K562 (cell line): ENCODE data around the gene GPR142. TPM values are rescaled to one million over a fixed set of nuclear protein-coding genes. Genes with fewer than 3 reads are reported as not detected.

Experiments
- BCLAF1 ChIP-seq, 2 experiments: fragments of 450-650 bp in 1 of 2; IDR thresholded peaks; 2 replicates each; pipeline ENCODE4 v1.6.1; 2011 to 2017; ENCODE audit warnings: low read depth in 2 of 2, antibody characterized with exemption in 1 of 2, borderline replicate concordance in 1 of 2, low read length in 1 of 2, mild to moderate bottlenecking in 1 of 2, mixed read lengths in 1 of 2; ENCODE audit not compliant: control insufficient read depth in 1 of 2
- BRF2 ChIP-seq: IDR thresholded peaks from 3 replicates; pipeline ENCODE4 v1.6.1; 2011; ENCODE audit warnings: borderline replicate concordance, mild to moderate bottlenecking; ENCODE audit not compliant: insufficient read length, insufficient read depth
- CBFB ChIP-seq: sonication (generic); formaldehyde crosslinking; IDR thresholded peaks from 2 replicates; pipeline ENCODE4 v1.4.0; 2020; ENCODE audit warnings: mild to moderate bottlenecking, missing genetic modification reagents
- CEBPB ChIP-seq: fragments of 450-650 bp; IDR thresholded peaks from 2 replicates; pipeline ENCODE4 v1.6.1; 2016; ENCODE audit warnings: missing genetic modification characterization, missing compliant biosample characterization
- GABPB1 ChIP-seq: sonication (generic); formaldehyde crosslinking; IDR thresholded peaks from 2 replicates; pipeline ENCODE4 v1.8.0; 2022; ENCODE audit warnings: mild to moderate bottlenecking, missing genetic modification reagents
- HCFC1 ChIP-seq: IDR thresholded peaks from 2 replicates; pipeline ENCODE4 v1.6.1; 2012; ENCODE audit warnings: low read depth, low read length, improper control_type of control experiment
- NFIC ChIP-seq: fragments of 450-650 bp; IDR thresholded peaks from 2 replicates; pipeline ENCODE4 v1.6.1; 2017; ENCODE audit warnings: mild to moderate bottlenecking, inconsistent platforms
- NR2C1 ChIP-seq, 2 experiments: fragments of 450-650 bp; IDR thresholded peaks; 2 replicates each; pipeline ENCODE4 v1.6.1; 2017; ENCODE audit warnings: mild to moderate bottlenecking in 2 of 2, antibody characterized with exemption in 1 of 2, inconsistent platforms in 1 of 2, missing compliant biosample characterization in 1 of 2, missing genetic modification characterization in 1 of 2
- OTX1 ChIP-seq: fragments of 450-650 bp; formaldehyde crosslinking; IDR thresholded peaks from 2 replicates; pipeline ENCODE4 v1.4.0; 2022; ENCODE audit warnings: mild to moderate bottlenecking
- PHB2 ChIP-seq: fragments of 450-650 bp; IDR thresholded peaks from 2 replicates; pipeline ENCODE4 v1.6.1; 2017; ENCODE audit warnings: low read depth
- PKNOX1 ChIP-seq: fragments of 450-650 bp; IDR thresholded peaks from 2 replicates; pipeline ENCODE4 v1.6.1; 2016
- RB1 ChIP-seq: fragments of 450-650 bp; IDR thresholded peaks from 2 replicates; pipeline ENCODE4 v1.6.1; 2017; ENCODE audit warnings: low read depth, mild to moderate bottlenecking
- SIX5 ChIP-seq, 2 experiments: IDR thresholded peaks; 2 replicates each; pipeline ENCODE4 v1.6.1; 2011; ENCODE audit warnings: low read length in 2 of 2, borderline replicate concordance in 1 of 2, low read depth in 1 of 2, mild to moderate bottlenecking in 1 of 2, moderate library complexity in 1 of 2; ENCODE audit not compliant: insufficient read depth in 1 of 2
- SLC30A9 ChIP-seq: fragments of 250-450 bp; sonication (Bioruptor Pico); IDR thresholded peaks from 2 replicates; pipeline ENCODE4 v1.8.0; 2022; ENCODE audit warnings: mild to moderate bottlenecking, moderate library complexity
- SMARCB1 ChIP-seq: IDR thresholded peaks from 2 replicates; pipeline ENCODE4 v1.6.1; 2011; ENCODE audit warnings: improper control_type of control experiment, low read depth; ENCODE audit not compliant: insufficient read length
- SMARCC2 ChIP-seq: fragments of 450-650 bp; IDR thresholded peaks from 2 replicates; pipeline ENCODE4 v1.6.1; 2017; ENCODE audit warnings: antibody characterized with exemption, moderate library complexity, mild to moderate bottlenecking, low read depth
- TBL1XR1 ChIP-seq, 2 experiments: IDR thresholded peaks; 2 replicates each; pipeline ENCODE4 v1.6.1; 2012; ENCODE audit warnings: improper control_type of control experiment in 2 of 2, low read length in 2 of 2, mild to moderate bottlenecking in 1 of 2
- TFAM ChIP-seq: fragments of 250-450 bp; sonication (Bioruptor Pico); conservative IDR thresholded peaks from 2 replicates; pipeline ENCODE4 v1.5.0; 2021; ENCODE audit warnings: mild to moderate bottlenecking, moderate library complexity
- USF1 ChIP-seq: sonication (generic); formaldehyde crosslinking; IDR thresholded peaks from 2 replicates; pipeline ENCODE4 v1.9.0; 2022; ENCODE audit warnings: mild to moderate bottlenecking, missing genetic modification reagents
- USF2 ChIP-seq: sonication (generic); formaldehyde crosslinking; IDR thresholded peaks from 2 replicates; pipeline ENCODE4 v1.5.0; 2020; ENCODE audit warnings: missing genetic modification reagents
- ZFP30 ChIP-seq: fragments of 250-450 bp; sonication (Bioruptor Pico); IDR thresholded peaks from 2 replicates; pipeline ENCODE4 v1.8.0; 2022; ENCODE audit warnings: moderate library complexity, mild to moderate bottlenecking, inconsistent platforms, borderline replicate concordance
- ZNF143 ChIP-seq: sonication (generic); formaldehyde crosslinking; IDR thresholded peaks from 2 replicates; pipeline ENCODE4 v1.9.0; 2022; ENCODE audit warnings: mild to moderate bottlenecking, missing genetic modification reagents
- ZNF764 ChIP-seq: fragments of 250-450 bp; sonication (Bioruptor Pico); IDR thresholded peaks from 2 replicates; pipeline ENCODE4 v1.4.0; 2020; ENCODE audit warnings: low read depth, mild to moderate bottlenecking, moderate library complexity
- polyA plus RNA-seq, 8 experiments: library from polyadenylated mRNA; depleted of rRNA in 4 of 8; stranded (reverse) in 5 of 8; unstranded in 3 of 8; fragments of >200 nt; fragmentation: Nextera tagmentation in 2 of 8; fragmentation: Illumina TruSeq in 1 of 8; extraction: Ambion mirVana in 2 of 8; extraction: Trizol in 1 of 8; gene quantifications; 2 replicates each; pipeline versions ENCODE4 v1.2.1 to v1.2.3, GENCODE V29; 2011 to 2014; ENCODE audit warnings: inconsistent platforms in 1 of 8, missing spikeins in 1 of 8
- total RNA-seq, 7 experiments: library from RNA; depleted of rRNA in 6 of 7; stranded (reverse); fragments of >200 nt in 6 of 7; fragmentation: Illumina TruSeq in 2 of 7; extraction: Trizol in 2 of 7; gene quantifications; 2 replicates each; pipeline versions ENCODE4 v1.2.1 to v1.2.3, GENCODE V29; 2011 to 2021; ENCODE audit warnings: low replicate concordance in 1 of 7

The GPR142 gene
- total and polyA plus RNA-seq, 9 of the 15 experiments (the other 6 are each of a cell fraction or from before 2014, with no cell fraction given): not detected

GRCh38 chr17:74358697-74359096, 8.6 kb upstream of the GPR142 start (continued):
- TF ChIP-seq BRF2 (no peak), GABPB1 (CRISPR knock-in tag) (peak; percentile 73; the same call in 1 of the 2 replicates), ZNF764 (no peak), PKNOX1 (no peak), ZFP30 (no peak), HCFC1 (peak; percentile 78), PHB2 (no peak), TBL1XR1 (IDR thresholded peaks at IDR 0.05; ENCODE audit: low read length in 2 of 2) (no peak), SIX5 (IDR thresholded peaks at IDR 0.05; ENCODE audit: borderline replicate concordance in 1 of 2, insufficient read depth in 1 of 2, low read depth in 1 of 2, low read length in 2 of 2) (peak in 1 of 2 experiments; percentile 40; a peak in 2 of 4 replicates), BCLAF1 (IDR thresholded peaks at IDR 0.05; ENCODE audit: borderline replicate concordance in 1 of 2, control insufficient read depth in 1 of 2, low read depth in 2 of 2, low read length in 1 of 2) (no peak), NR2C1 (IDR thresholded peaks at IDR 0.05) (peak; percentile 97), NR2C1 (tag; IDR thresholded peaks at IDR 0.05) (peak; percentile 98), SLC30A9 (CRISPR knock-in tag) (no peak), USF1 (CRISPR knock-in tag) (peak; percentile 86), SMARCB1 (no peak), CEBPB (tag) (no peak), RB1 (no peak), CBFB (CRISPR knock-in tag) (no peak), ZNF143 (CRISPR knock-in tag) (peak; percentile 70), TFAM (CRISPR knock-in tag) (no peak), OTX1 (CRISPR knock-in tag) (no peak), NFIC (no peak), USF2 (CRISPR knock-in tag) (peak; percentile 92), SMARCC2 (no peak)
